Activated CD8-positive, alpha-beta memory T cell treated with anti-CD3 and anti-CD28 coated beads, Interleukin-2, amount 10 ng/mL, durations not matched to agents 7 days and 5 days (primary cell): ENCODE results near the gene FCHSD2. TPM values are rescaled to one million over a fixed set of nuclear protein-coding genes. Genes with fewer than 3 reads are reported as not detected.
"Not testable (repeated sequence)": the region's sequence is repeated elsewhere in the genome, so short reads cannot be mapped to it uniquely, and the experiment has no call there.

Experiments used
- ATAC-seq: fragments of 150-1000 bp; cut with Tn5 transposase; one replicate; pipeline ENCODE4 v1.10.0; 2021; ENCODE audit warnings: moderate library complexity
- CTCF ChIA-PET: fragments of 350-600 bp; sonication (Branson Sonifier 250); formaldehyde crosslinking; loops from one replicate; lab custom pipeline; 2021; ENCODE audit warnings: antibody characterized with exemption; lab: Charles Lee
- DNase-seq: peaks from one replicate; pipeline ENCODE4 v3.0.0-alpha.2; 2020
- H3K27ac Mint-ChIP-seq: one replicate; pipeline ENCODE4 v1.8.0; 2021; ENCODE audit warnings: mild to moderate bottlenecking, mixed read lengths
- H3K27me3 Mint-ChIP-seq: one replicate; pipeline ENCODE4 v1.8.0; 2021; ENCODE audit warnings: mixed read lengths
- H3K36me3 Mint-ChIP-seq: one replicate; pipeline ENCODE4 v1.8.0; 2021; ENCODE audit warnings: mild to moderate bottlenecking, mixed read lengths
- H3K4me1 Mint-ChIP-seq: one replicate; pipeline ENCODE4 v1.8.0; 2021; ENCODE audit warnings: mixed read lengths
- H3K4me3 Mint-ChIP-seq: one replicate; pipeline ENCODE4 v1.8.0; 2021; ENCODE audit warnings: mild to moderate bottlenecking, moderate library complexity, mixed read lengths
- H3K9me3 Mint-ChIP-seq: one replicate; pipeline ENCODE4 v1.8.0; 2022; ENCODE audit warnings: low read depth, mixed read lengths
- total RNA-seq, 2 experiments: library from RNA; stranded (reverse); gene quantifications; one replicate each; pipeline ENCODE4 v1.2.3, GENCODE V29; 2021

The FCHSD2 gene
- total RNA-seq, 2 experiments from 2014 or later, result 42.1 to 71.0 TPM

GRCh38 chr11:72860010-72860409 lies 282.1 kb downstream of the FCHSD2 start:
- H3K27me3 Mint-ChIP-seq, result no peaks in the 10 kb centered on the region
- DNase-seq (no peak), ATAC-seq (no peak)
- no peaks in the 10 kb centered on the region for H3K4me1 Mint-ChIP-seq
- H3K9me3 Mint-ChIP-seq, result no peaks in the 10 kb centered on the region
- peaks cover 8% of the 10 kb centered on the region for H3K36me3 Mint-ChIP-seq
- H3K27ac Mint-ChIP-seq, result no peak overlapping the region
- CTCF ChIA-PET, result interaction anchor here (1.4 kb wide), 1 partner anchor 278 kb away, joined by 3 read pairs; no protein-coding TSS in a partner anchor
- H3K4me3 Mint-ChIP-seq, result no peak overlapping the region

GRCh38 chr11:72859126-72859525 lies 283.0 kb downstream of the FCHSD2 start:
- Mint-ChIP-seq H3K36me3 (peaks cover 8% of the 10 kb centered on the region), H3K27ac (no peak overlapping the region), H3K27me3 (no peaks in the 10 kb centered on the region), H3K4me3 (no peak overlapping the region), H3K9me3 (no peaks in the 10 kb centered on the region), H3K4me1 (no peaks in the 10 kb centered on the region)
- DNase-seq (no peak), ATAC-seq (no peak)
- CTCF ChIA-PET, result interaction anchor here (1.4 kb wide), 1 partner anchor 279 kb away, joined by 3 read pairs; no protein-coding TSS in a partner anchor

GRCh38 chr11:72858267-72858666 lies 283.9 kb downstream of the FCHSD2 start:
- ATAC-seq, DNase-seq, H3K9me3 Mint-ChIP-seq, H3K27me3 Mint-ChIP-seq, H3K4me3 Mint-ChIP-seq, H3K4me1 Mint-ChIP-seq, H3K36me3 Mint-ChIP-seq, H3K27ac Mint-ChIP-seq: not testable (repeated sequence)
- CTCF ChIA-PET, result interaction anchor here (1.2 kb wide), 1 partner anchor 320 kb away, joined by 3 read pairs; no protein-coding TSS in a partner anchor

- H3K36me3 Mint-ChIP-seq, result peaks cover 10% of the 10 kb centered on the region
- CTCF ChIA-PET, result no interaction called here
- no peak overlapping the region for H3K4me3 Mint-ChIP-seq
- H3K9me3 Mint-ChIP-seq, result no peaks in the 10 kb centered on the region
- H3K27ac Mint-ChIP-seq, result no peak overlapping the region
- DNase-seq (no peak), ATAC-seq (no peak)
- no peaks in the 10 kb centered on the region for H3K27me3 Mint-ChIP-seq
- no peaks in the 10 kb centered on the region for H3K4me1 Mint-ChIP-seq
Observed at GRCh38 chr11:72856551-72857345, 285.4 kb downstream of the FCHSD2 start.

- ATAC-seq, result no peak
- peaks cover 10% of the 10 kb centered on the region for H3K36me3 Mint-ChIP-seq
- no peak overlapping the region for H3K27ac Mint-ChIP-seq
- DNase-seq, result no peak
- CTCF ChIA-PET, result no interaction called here
- H3K27me3 Mint-ChIP-seq, result no peaks in the 10 kb centered on the region
- H3K4me1 Mint-ChIP-seq, result peaks cover 5% of the 10 kb centered on the region
- no peaks in the 10 kb centered on the region for H3K9me3 Mint-ChIP-seq
- no peak overlapping the region for H3K4me3 Mint-ChIP-seq
Observed at GRCh38 chr11:72856065-72856464, 286.1 kb downstream of the FCHSD2 start.

GRCh38 chr11:72851726-72852125 lies 290.4 kb downstream of the FCHSD2 start:
- H3K36me3 Mint-ChIP-seq, result peaks cover 10% of the 10 kb centered on the region
- H3K27me3 Mint-ChIP-seq, result no peaks in the 10 kb centered on the region
- no peak overlapping the region for H3K27ac Mint-ChIP-seq
- ATAC-seq, result no peak
- no peak overlapping the region for H3K4me3 Mint-ChIP-seq
- no peak for DNase-seq
- peaks cover 6% of the 10 kb centered on the region for H3K4me1 Mint-ChIP-seq
- CTCF ChIA-PET, result no interaction called here
- H3K9me3 Mint-ChIP-seq, result no peaks in the 10 kb centered on the region

- H3K4me1 Mint-ChIP-seq, result peaks cover 6% of the 10 kb centered on the region
- no peaks in the 10 kb centered on the region for H3K27me3 Mint-ChIP-seq
- ATAC-seq (no peak), DNase-seq (no peak)
- CTCF ChIA-PET, result interaction anchor here (0.6 kb wide), 1 partner anchor 26 kb away, joined by 3 read pairs; no protein-coding TSS in a partner anchor
- H3K9me3 Mint-ChIP-seq, result no peaks in the 10 kb centered on the region
- peak overlapping the region; percentile 33 for H3K27ac Mint-ChIP-seq
- no peak overlapping the region for H3K4me3 Mint-ChIP-seq
- H3K36me3 Mint-ChIP-seq, result peaks cover 13% of the 10 kb centered on the region
Observed at GRCh38 chr11:72850832-72851231, 291.3 kb downstream of the FCHSD2 start.

- no peak for DNase-seq
- no peak overlapping the region for H3K4me3 Mint-ChIP-seq
- H3K27me3 Mint-ChIP-seq, result no peaks in the 10 kb centered on the region
- H3K27ac Mint-ChIP-seq, result peak overlapping the region; percentile 6
- CTCF ChIA-PET, result interaction anchor here (0.7 to 1.5 kb wide), 3 partner anchors 53 to 124 kb away, joined by 3 to 7 read pairs (median 3); no protein-coding TSS in a partner anchor
- peaks cover 16% of the 10 kb centered on the region for H3K36me3 Mint-ChIP-seq
- ATAC-seq, result peak; percentile 61
- H3K4me1 Mint-ChIP-seq, result peaks cover 6% of the 10 kb centered on the region
- no peaks in the 10 kb centered on the region for H3K9me3 Mint-ChIP-seq
Observed at GRCh38 chr11:72848846-72849466, 293.2 kb downstream of the FCHSD2 start.

- Mint-ChIP-seq H3K4me3 (no peak overlapping the region), H3K27ac (no peak overlapping the region), H3K36me3 (peaks cover 32% of the 10 kb centered on the region), H3K4me1 (no peaks in the 10 kb centered on the region), H3K9me3 (no peaks in the 10 kb centered on the region), H3K27me3 (no peaks in the 10 kb centered on the region)
- DNase-seq, result no peak
- no peak for ATAC-seq
- CTCF ChIA-PET, result interaction anchor here (4.0 kb wide), 1 partner anchor 13 kb away, joined by 15 read pairs; no protein-coding TSS in a partner anchor
Observed at GRCh38 chr11:72844356-72844755, 297.8 kb downstream of the FCHSD2 start.

GRCh38 chr11:72842653-72843330 lies 299.3 kb downstream of the FCHSD2 start:
- Mint-ChIP-seq H3K4me3 (no peak overlapping the region), H3K27ac (no peak overlapping the region), H3K27me3 (no peaks in the 10 kb centered on the region), H3K36me3 (peaks cover 34% of the 10 kb centered on the region), H3K4me1 (peaks cover 8% of the 10 kb centered on the region), H3K9me3 (no peaks in the 10 kb centered on the region)
- no peak for ATAC-seq
- CTCF ChIA-PET, result no interaction called here
- DNase-seq, result no peak

GRCh38 chr11:72842126-72842525 lies 300.0 kb downstream of the FCHSD2 start:
- peaks cover 33% of the 10 kb centered on the region for H3K36me3 Mint-ChIP-seq
- H3K27me3 Mint-ChIP-seq, result no peaks in the 10 kb centered on the region
- no peak overlapping the region for H3K27ac Mint-ChIP-seq
- no peaks in the 10 kb centered on the region for H3K9me3 Mint-ChIP-seq
- ATAC-seq (no peak), DNase-seq (no peak)
- peaks cover 8% of the 10 kb centered on the region for H3K4me1 Mint-ChIP-seq
- CTCF ChIA-PET, result no interaction called here
- no peak overlapping the region for H3K4me3 Mint-ChIP-seq

- Mint-ChIP-seq H3K4me3 (no peak overlapping the region), H3K36me3 (peaks cover 32% of the 10 kb centered on the region), H3K4me1 (peaks cover 8% of the 10 kb centered on the region), H3K9me3 (no peaks in the 10 kb centered on the region), H3K27me3 (no peaks in the 10 kb centered on the region), H3K27ac (no peak overlapping the region)
- CTCF ChIA-PET, result interaction anchor here (1.2 to 2.4 kb wide), 2 partner anchors 10 to 337 kb away, joined by 5 to 12 read pairs; no protein-coding TSS in a partner anchor
- DNase-seq (no peak), ATAC-seq (no peak)
Observed at GRCh38 chr11:72841397-72841796, 300.7 kb downstream of the FCHSD2 start.

- Mint-ChIP-seq H3K4me3 (no peak overlapping the region), H3K4me1 (peaks cover 8% of the 10 kb centered on the region), H3K36me3 (peaks cover 31% of the 10 kb centered on the region), H3K9me3 (no peaks in the 10 kb centered on the region), H3K27ac (no peak overlapping the region), H3K27me3 (no peaks in the 10 kb centered on the region)
- DNase-seq (no peak), ATAC-seq (no peak)
- CTCF ChIA-PET, result interaction anchor here (0.8 to 2.4 kb wide), 3 partner anchors 9 to 338 kb away, joined by 3 to 12 read pairs (median 5); no protein-coding TSS in a partner anchor
Observed at GRCh38 chr11:72840780-72841179, 301.3 kb downstream of the FCHSD2 start.
